Skeletal muscle tissue (tissue), 4 donors: Measurements from ENCODE around the gene PROM2. TPM values are rescaled to one million over a fixed set of nuclear protein-coding genes. Genes with fewer than 3 reads are reported as not detected.

ENCODE experiments used
- H3K27ac ChIP-seq: one replicate; pipeline ENCODE4 v1.7.0; 2013; ENCODE audit warnings: mild to moderate bottlenecking, low read depth, low read length, inconsistent platforms
- H3K27me3 ChIP-seq, 3 donors: one replicate each; pipeline ENCODE4 v1.7.0; 2013; ENCODE audit warnings: low read length in 3 of 3; ENCODE audit not compliant: control insufficient read depth in 3 of 3, insufficient read depth in 3 of 3
- H3K36me3 ChIP-seq, 3 donors: one replicate each; pipeline ENCODE4 v1.7.0; 2013; ENCODE audit warnings: low read length in 3 of 3; ENCODE audit not compliant: control insufficient read depth in 3 of 3, insufficient read depth in 3 of 3
- H3K4me1 ChIP-seq, 3 donors: one replicate each; pipeline ENCODE4 v1.7.0; 2013; ENCODE audit warnings: low read length in 3 of 3, mild to moderate bottlenecking in 3 of 3; ENCODE audit not compliant: control insufficient read depth in 3 of 3, insufficient read depth in 3 of 3
- H3K4me3 ChIP-seq, 3 donors: one replicate each; pipeline ENCODE4 v1.7.0; 2013; ENCODE audit warnings: low read length in 3 of 3
- H3K9ac ChIP-seq, 3 donors: one replicate each; pipeline ENCODE4 v1.7.0; 2013; ENCODE audit warnings: low read length in 3 of 3, mild to moderate bottlenecking in 3 of 3, moderate library complexity in 2 of 3, low read depth in 1 of 3
- H3K9me3 ChIP-seq, 3 donors: one replicate each; pipeline ENCODE4 v1.7.0; 2013; ENCODE audit warnings: low read length in 3 of 3; ENCODE audit not compliant: control insufficient read depth in 3 of 3
- total RNA-seq: library from RNA; depleted of rRNA; stranded (reverse); fragments of >200 nt; gene quantifications from one replicate; pipeline ENCODE4 v1.2.3, GENCODE V29; 2014
- donor health status: Osteomylitis.

Gene PROM2
- total RNA-seq, 1 donor from 2014 or later = under 0.01 TPM

DNA sequence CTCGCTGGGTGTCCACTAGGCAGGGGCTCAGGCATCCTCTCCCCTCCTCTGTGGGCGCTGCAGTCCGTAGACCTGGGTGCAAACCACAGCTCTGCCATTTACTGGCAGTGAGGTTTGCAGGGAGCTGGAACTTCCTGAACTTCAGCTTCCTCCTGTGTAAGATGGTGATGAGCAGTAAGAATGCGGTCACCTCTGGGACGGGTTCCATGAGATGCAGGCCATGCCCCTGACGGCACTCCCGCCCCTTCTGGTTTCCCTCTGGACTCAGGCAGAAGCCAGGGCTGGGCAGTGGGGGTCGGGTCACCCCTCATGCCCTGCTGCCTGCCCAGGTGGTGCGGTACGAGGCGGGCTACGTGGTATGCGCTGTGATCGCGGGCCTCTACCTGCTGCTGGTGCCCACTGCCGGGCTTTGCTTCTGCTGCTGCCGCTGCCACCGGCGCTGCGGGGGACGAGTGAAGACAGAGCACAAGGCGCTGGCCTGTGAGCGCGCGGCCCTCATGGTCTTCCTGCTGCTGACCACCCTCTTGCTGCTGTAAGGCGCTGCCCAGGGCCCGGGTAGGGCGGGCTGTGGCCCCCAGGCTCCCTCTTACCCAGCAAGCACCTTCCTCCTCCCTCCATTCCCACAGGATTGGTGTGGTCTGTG is 1.5 kb downstream of the PROM2 start:
- Histone ChIP-seq H3K27ac (no peak overlapping the region), H3K27me3 (no peaks in the 10 kb centered on the region), H3K9me3 (no peaks in the 10 kb centered on the region), H3K36me3 (no peaks in the 10 kb centered on the region), H3K4me1 (no peaks in the 10 kb centered on the region), H3K9ac (no peak overlapping the region), H3K4me3 (no peak overlapping the region)

GRCh38 chr2:95276244-95276887 is 2.1 kb downstream of the PROM2 start:
- Histone ChIP-seq H3K36me3 (no peaks in the 10 kb centered on the region), H3K27ac (no peak overlapping the region), H3K4me3 (no peak overlapping the region), H3K27me3 (no peaks in the 10 kb centered on the region), H3K9me3 (no peaks in the 10 kb centered on the region), H3K4me1 (no peaks in the 10 kb centered on the region), H3K9ac (no peak overlapping the region)

DNA sequence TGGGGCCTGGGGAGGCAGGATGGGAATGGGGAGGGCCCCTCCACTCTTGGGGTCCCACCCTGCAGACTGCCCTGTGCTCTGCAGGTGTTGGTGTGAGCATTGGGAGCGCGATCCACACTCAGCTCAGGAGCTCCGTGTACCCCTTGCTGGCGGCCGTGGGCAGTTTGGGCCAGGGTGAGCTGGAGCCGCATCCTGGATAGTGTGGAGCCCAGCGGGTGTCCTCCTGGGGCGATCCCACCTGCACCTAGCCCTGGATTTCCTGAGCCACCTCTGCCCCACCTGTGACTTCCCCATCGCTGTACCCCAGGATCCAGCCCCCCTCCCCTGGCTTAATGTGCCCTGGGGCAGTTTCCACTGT is 2.6 kb downstream of the PROM2 start:
- Histone ChIP-seq H3K9me3 (no peaks in the 10 kb centered on the region), H3K36me3 (no peaks in the 10 kb centered on the region), H3K9ac (no peak overlapping the region), H3K27me3 (no peaks in the 10 kb centered on the region), H3K27ac (no peak overlapping the region), H3K4me1 (no peaks in the 10 kb centered on the region), H3K4me3 (no peak overlapping the region)

DNA sequence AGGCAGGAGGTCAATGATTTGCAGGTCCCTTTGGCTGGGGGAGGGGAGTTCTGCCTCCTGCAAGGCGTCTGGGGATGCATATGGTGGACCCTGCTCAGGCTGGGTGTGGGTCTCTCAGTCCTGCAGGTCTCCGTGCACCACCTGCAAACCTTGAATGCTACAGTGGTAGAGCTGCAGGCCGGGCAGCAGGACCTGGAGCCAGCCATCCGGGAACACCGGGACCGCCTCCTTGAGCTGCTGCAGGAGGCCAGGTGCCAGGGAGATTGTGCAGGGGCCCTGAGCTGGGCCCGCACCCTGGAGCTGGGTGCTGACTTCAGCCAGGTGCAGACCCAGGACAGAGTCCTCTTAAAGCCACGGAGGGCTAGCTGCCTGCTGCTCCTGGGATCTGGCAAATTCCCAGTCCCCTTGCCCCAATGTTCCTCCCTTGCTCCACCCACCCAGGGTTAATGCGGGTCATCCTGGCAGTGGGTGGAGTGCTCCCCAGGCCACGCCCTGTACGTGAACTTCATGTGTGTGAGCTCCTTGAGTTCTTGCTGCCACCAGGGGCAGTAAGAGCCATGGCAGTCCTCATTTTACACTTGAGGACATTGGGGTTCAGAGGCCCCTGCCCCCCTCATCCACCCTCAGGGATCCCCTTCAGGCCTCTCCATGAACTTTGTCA is 3.1 kb downstream of the PROM2 start:
- Histone ChIP-seq H3K4me3 (no peak overlapping the region), H3K4me1 (no peaks in the 10 kb centered on the region), H3K9ac (no peak overlapping the region), H3K9me3 (no peaks in the 10 kb centered on the region), H3K36me3 (peaks cover 0 to 2% (median 0%) of the 10 kb centered on the region in 3 donors), H3K27me3 (no peaks in the 10 kb centered on the region), H3K27ac (no peak overlapping the region)

- H3K4me1 ChIP-seq = no peaks in the 10 kb centered on the region
- no peaks in the 10 kb centered on the region for H3K9me3 ChIP-seq
- no peak overlapping the region for H3K4me3 ChIP-seq
- H3K27ac ChIP-seq = no peak overlapping the region
- no peak overlapping the region for H3K9ac ChIP-seq
- H3K27me3 ChIP-seq = no peaks in the 10 kb centered on the region
- H3K36me3 ChIP-seq = peaks cover 0 to 2% (median 0%) of the 10 kb centered on the region in 3 donors
Measured at GRCh38 chr2:95278051-95278471, 3.8 kb downstream of the PROM2 start.

- H3K4me1 ChIP-seq = no peaks in the 10 kb centered on the region
- H3K4me3 ChIP-seq = no peak overlapping the region
- no peaks in the 10 kb centered on the region for H3K9me3 ChIP-seq
- peaks cover 0 to 2% (median 0%) of the 10 kb centered on the region in 3 donors for H3K36me3 ChIP-seq
- no peak overlapping the region for H3K27ac ChIP-seq
- H3K9ac ChIP-seq = no peak overlapping the region
- H3K27me3 ChIP-seq = no peaks in the 10 kb centered on the region
Measured at GRCh38 chr2:95278637-95279225, 4.5 kb downstream of the PROM2 start.

DNA sequence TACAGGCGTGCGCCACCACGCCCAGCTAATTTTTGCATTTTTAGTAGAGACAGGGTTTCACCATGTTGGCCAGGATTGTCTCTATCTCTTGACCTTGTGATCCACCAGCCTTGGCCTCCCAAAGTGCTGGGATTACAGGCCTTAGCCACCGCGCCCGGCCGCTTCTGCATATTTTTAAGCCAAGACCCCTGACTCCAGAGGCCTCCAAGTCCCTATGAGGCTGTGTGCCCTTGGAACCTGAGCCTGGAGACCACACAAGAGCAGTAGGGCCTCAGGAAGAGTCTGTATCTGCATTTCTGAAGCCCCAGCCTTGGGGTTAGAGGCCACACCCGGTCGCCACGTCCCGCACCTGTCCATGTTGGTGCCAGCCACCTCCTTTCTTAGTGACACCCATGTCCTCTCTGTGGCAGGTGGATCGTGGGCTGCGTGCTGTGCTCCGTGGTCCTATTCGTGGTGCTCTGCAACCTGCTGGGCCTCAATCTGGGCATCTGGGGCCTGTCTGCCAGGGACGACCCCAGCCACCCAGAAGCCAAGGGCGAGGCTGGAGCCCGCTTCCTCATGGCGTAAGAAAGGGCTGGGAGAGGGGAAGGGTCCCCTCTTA is 5.3 kb downstream of the PROM2 start:
- Histone ChIP-seq H3K4me1 (no peaks in the 10 kb centered on the region), H3K4me3 (no peak overlapping the region), H3K27me3 (no peaks in the 10 kb centered on the region), H3K9me3 (no peaks in the 10 kb centered on the region), H3K36me3 (peaks cover 0 to 2% (median 0%) of the 10 kb centered on the region in 3 donors), H3K27ac (no peak overlapping the region), H3K9ac (no peak overlapping the region)

DNA sequence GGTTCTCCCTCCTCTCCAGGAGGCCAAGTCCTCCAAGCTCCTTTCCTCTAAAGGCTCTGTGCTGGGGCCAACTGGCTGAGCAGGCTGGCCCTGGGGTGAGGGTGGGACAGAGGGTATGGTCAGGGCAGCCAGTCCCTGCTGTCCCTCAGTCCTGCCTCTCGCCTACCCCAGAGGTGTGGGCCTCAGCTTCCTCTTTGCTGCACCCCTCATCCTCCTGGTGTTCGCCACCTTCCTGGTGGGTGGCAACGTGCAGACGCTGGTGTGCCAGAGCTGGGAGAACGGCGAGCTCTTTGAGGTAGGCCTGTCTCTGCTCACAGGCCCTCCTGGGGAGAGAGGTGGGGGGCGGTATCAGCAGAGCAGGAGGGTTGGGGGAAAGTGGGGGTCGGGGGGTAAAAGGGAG is 6.8 kb downstream of the PROM2 start:
- Histone ChIP-seq H3K36me3 (peaks cover 0 to 2% (median 0%) of the 10 kb centered on the region in 3 donors), H3K4me1 (no peaks in the 10 kb centered on the region), H3K4me3 (no peak overlapping the region), H3K27ac (no peak overlapping the region), H3K9me3 (no peaks in the 10 kb centered on the region), H3K9ac (no peak overlapping the region), H3K27me3 (no peaks in the 10 kb centered on the region)

DNA sequence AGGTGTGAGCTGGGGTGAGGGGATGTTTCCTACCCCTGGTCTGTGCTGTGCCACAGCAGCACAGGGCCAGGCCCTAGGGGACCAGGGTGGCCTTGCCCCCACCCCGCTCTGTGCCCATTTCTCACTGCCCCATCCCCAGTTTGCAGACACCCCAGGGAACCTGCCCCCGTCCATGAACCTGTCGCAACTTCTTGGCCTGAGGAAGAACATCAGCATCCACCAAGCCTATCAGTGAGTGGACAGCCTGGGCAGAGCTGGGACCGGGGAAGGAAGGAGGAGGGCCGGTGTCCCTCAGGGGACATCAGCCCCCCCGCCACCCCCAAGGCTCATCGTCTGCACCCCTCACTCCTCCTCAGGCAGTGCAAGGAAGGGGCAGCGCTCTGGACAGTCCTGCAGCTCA is 7.5 kb downstream of the PROM2 start:
- H3K9ac ChIP-seq = no peak overlapping the region
- H3K27me3 ChIP-seq = no peaks in the 10 kb centered on the region
- H3K36me3 ChIP-seq = peaks cover 0 to 2% (median 0%) of the 10 kb centered on the region in 3 donors
- H3K9me3 ChIP-seq = no peaks in the 10 kb centered on the region
- no peak overlapping the region for H3K27ac ChIP-seq
- H3K4me1 ChIP-seq = no peaks in the 10 kb centered on the region
- H3K4me3 ChIP-seq = no peak overlapping the region

DNA sequence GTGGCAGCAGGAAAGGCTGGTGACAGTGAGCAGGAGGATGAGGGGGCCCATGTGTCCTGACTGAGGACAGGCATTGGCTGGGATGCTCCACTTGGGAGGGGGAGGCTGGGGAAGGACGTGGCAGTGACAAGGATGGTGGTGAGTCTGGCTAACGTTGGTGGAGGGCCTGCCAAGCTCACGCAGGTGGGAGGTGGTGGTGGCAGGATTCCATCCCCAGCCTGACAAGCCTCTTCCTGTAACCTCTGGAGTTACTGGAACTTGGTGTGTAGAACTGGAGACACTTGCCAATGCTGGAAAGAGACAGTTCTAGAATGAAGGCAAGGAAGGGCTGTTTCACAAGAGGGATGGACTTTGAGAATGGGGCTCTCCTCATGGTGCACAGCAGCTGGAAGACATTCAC is 8.2 kb downstream of the PROM2 start:
- Histone ChIP-seq H3K9me3 (no peaks in the 10 kb centered on the region), H3K36me3 (peaks cover 0 to 2% (median 0%) of the 10 kb centered on the region in 3 donors), H3K27me3 (no peaks in the 10 kb centered on the region), H3K9ac (no peak overlapping the region), H3K4me1 (no peaks in the 10 kb centered on the region), H3K4me3 (no peak overlapping the region), H3K27ac (no peak overlapping the region)
